ENCODE results near the gene AK9. TPM values are rescaled to one million over a fixed set of nuclear protein-coding genes. Genes with fewer than 3 reads are reported as not detected.
A peak's percentile ranks its signal among the peaks of the same experiment; 100 is the strongest.

AK9 gene
- total RNA-seq, 4 donors from 2014 or later = 8.4 to 15.0 (median 10.6) TPM

DNA sequence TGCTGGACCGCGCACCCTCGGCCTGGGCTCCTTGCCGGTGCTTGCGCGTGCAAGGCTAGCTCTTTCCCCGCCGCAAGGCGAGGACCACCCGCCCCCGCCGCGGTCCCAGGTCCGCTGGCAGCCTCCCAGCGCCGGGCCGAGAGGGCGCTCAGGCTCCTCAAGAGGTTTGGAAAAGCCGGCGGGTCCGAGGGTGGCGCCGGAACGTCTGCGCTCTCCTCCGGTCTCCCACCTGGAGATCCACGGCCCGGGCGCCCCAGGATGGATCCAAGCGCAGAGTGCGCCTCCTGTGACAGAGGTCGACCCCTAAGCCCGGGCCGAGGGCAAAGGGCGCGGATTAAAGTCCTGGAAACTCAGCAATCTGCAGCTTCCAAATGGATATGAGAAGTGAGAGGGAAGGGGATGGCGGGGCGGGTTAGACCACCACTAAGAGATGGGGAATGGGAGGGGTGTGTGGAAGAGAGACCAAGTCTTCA lies 234.9 kb downstream of the AK9 start:
- TF ChIP-seq POLR2AphosphoS5 (IDR thresholded peaks at IDR 0.05) = no peak
- TF ChIP-seq, protein P1, sequence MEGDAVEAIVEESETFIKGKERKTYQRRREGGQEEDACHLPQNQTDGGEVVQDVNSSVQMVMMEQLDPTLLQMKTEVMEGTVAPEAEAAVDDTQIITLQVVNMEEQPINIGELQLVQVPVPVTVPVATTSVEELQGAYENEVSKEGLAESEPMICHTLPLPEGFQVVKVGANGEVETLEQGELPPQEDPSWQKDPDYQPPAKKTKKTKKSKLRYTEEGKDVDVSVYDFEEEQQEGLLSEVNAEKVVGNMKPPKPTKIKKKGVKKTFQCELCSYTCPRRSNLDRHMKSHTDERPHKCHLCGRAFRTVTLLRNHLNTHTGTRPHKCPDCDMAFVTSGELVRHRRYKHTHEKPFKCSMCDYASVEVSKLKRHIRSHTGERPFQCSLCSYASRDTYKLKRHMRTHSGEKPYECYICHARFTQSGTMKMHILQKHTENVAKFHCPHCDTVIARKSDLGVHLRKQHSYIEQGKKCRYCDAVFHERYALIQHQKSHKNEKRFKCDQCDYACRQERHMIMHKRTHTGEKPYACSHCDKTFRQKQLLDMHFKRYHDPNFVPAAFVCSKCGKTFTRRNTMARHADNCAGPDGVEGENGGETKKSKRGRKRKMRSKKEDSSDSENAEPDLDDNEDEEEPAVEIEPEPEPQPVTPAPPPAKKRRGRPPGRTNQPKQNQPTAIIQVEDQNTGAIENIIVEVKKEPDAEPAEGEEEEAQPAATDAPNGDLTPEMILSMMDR (IDR thresholded peaks at IDR 0.05) = no peak
- no peak for TF ChIP-seq EP300 (IDR thresholded peaks at IDR 0.05)
- TF ChIP-seq POLR2A (IDR thresholded peaks at IDR 0.05; ENCODE audit: low read depth) = no peak
- DNase-seq (ENCODE audit: extremely low spot score) = no peak
- H3K9me3 ChIP-seq = no peaks in the 10 kb centered on the region
- 10% methylated on average over 19 of the region's 38 CpGs for WGBS
- no peaks in the 10 kb centered on the region for H3K27me3 ChIP-seq
- H3K27ac ChIP-seq (replicated peaks in 1 of 4) = peak overlapping the region; percentile 64 to 80 (median 76)
- H3K4me1 ChIP-seq = peaks cover 20 to 33% (median 31%) of the 10 kb centered on the region in 4 donors
- intact Hi-C loops (cut with DNase I) = no loop called here
- peak overlapping the region; percentile 65 to 90 (median 80) for H3K4me3 ChIP-seq
- H3K36me3 ChIP-seq = peaks cover 1 to 17% (median 14%) of the 10 kb centered on the region in 4 donors

DNA sequence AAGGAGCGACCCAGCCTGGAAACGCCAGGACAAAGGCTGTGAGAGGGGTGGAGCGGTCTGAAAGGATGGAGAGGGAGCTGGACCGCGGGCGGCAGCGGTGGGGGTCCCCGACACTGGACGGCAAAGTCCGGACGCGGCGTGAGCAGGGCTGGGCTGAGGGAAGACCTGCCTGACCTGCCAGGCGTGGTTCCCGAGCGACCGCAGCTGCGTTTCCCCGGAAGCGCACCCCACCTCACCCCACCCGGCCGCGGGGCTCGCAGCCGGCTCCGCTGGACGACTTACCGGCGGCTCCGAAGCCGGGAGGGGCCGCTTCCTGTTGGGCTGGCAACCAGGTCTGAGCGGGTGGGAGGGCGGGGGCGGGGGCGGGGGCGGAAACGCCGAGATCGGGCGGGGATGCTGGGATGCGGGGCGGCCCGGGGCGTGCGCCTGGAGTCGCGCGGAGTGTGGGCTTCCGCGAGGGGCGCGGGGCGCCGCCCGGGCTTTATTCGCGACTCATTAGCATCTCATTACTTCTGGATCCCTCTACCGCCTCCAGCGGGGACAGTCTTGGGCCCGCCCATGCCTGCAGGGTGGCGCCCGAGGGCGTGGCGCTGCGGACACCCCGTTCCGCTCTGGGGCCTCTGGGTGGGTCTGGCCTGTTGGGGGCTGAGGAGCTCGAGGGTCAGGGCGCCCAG lies 235.4 kb downstream of the AK9 start, which contains the start of gene MICAL1:
Gene MICAL1, minus strand, starts transcription at position 336 of the 674 bp plus-strand sequence. CDS start 1,576 bp downstream, outside the sequence.
- TF ChIP-seq POLR2A (IDR thresholded peaks at IDR 0.05; ENCODE audit: low read depth) (no peak), POLR2AphosphoS5 (IDR thresholded peaks at IDR 0.05) (peak; percentile 37 to 78), EP300 (IDR thresholded peaks at IDR 0.05) (no peak)
- TF ChIP-seq, protein P1 (IDR thresholded peaks at IDR 0.05) = peak in 1 of 3 experiments; percentile 45
- H3K9me3 ChIP-seq = no peaks in the 10 kb centered on the region
- H3K36me3 ChIP-seq = peaks cover 0 to 16% (median 13%) of the 10 kb centered on the region in 4 donors
- DNase-seq (ENCODE audit: extremely low spot score) = no peak
- H3K4me1 ChIP-seq = peaks cover 20 to 33% (median 31%) of the 10 kb centered on the region in 4 donors
- H3K27me3 ChIP-seq = no peaks in the 10 kb centered on the region
- under 1% methylated on average over 30 of the region's 70 CpGs for WGBS
- H3K27ac ChIP-seq (replicated peaks in 1 of 4) = peak within 1 kb of the TSS; percentile 64 to 80 (median 76)
- intact Hi-C loops (cut with DNase I) = no loop called here
- H3K4me3 ChIP-seq = peak within 1 kb of the TSS; percentile 65 to 90 (median 80)

DNA sequence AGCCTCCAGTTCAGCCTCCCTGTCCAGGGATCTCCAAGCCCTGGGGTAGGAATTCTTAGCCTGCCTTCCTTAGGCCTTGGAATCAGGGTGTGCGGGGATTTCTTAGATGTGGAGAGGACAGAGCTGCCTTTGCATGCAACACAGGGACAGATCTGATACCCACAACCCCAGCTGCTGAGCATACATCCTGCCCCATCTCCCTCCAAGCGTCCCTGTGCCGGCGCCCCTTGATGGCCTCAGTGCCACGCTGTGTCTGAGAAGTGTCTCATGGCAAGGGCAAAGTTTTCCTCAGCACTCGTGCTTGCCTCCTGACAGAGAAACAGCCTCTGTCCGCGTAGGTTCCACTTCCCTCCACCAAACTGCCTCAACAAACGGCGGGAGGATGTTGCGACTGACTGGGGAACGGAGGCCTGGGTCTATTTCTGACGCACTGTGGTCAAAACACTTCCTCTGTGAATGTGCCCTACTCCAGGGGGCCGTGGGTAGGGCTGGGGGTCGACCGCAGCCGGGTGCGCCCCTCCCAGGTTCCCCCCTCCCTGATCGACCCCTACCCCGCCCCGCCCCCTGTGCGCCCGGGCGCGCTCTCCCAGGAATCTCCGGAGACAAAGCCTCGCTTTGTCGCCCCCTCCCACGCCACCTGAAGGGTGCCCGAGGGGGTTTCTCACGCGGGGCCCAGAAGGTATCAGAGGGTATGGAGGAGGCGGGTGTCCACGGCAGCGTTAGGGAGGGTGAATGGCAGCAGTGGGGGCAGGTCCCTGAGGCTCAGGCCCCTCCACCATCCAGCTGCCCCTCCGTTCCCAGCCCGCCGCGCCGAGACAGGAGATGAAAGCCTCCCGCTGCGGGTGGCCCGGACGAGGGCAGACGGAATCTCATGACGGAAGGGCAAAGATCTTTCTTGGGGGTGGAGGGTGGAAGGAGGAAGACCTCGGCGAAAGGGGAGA lies 236.2 kb downstream of the AK9 start:
- H3K27ac ChIP-seq (replicated peaks in 1 of 4) = peak overlapping the region; percentile 64 to 80 (median 76)
- 17% methylated on average over 30 of the region's 48 CpGs for WGBS
- H3K36me3 ChIP-seq = peaks cover 0 to 16% (median 13%) of the 10 kb centered on the region in 4 donors
- TF ChIP-seq EP300 (IDR thresholded peaks at IDR 0.05) (no peak), POLR2AphosphoS5 (IDR thresholded peaks at IDR 0.05) (peak; percentile 31 to 32)
- peaks cover 20 to 33% (median 31%) of the 10 kb centered on the region in 4 donors for H3K4me1 ChIP-seq
- peak overlapping the region; percentile 65 to 90 (median 80) for H3K4me3 ChIP-seq
- no peaks in the 10 kb centered on the region for H3K9me3 ChIP-seq
- DNase-seq (ENCODE audit: extremely low spot score) = no peak
- intact Hi-C loops (cut with DNase I) = no loop called here
- no peaks in the 10 kb centered on the region for H3K27me3 ChIP-seq

DNA sequence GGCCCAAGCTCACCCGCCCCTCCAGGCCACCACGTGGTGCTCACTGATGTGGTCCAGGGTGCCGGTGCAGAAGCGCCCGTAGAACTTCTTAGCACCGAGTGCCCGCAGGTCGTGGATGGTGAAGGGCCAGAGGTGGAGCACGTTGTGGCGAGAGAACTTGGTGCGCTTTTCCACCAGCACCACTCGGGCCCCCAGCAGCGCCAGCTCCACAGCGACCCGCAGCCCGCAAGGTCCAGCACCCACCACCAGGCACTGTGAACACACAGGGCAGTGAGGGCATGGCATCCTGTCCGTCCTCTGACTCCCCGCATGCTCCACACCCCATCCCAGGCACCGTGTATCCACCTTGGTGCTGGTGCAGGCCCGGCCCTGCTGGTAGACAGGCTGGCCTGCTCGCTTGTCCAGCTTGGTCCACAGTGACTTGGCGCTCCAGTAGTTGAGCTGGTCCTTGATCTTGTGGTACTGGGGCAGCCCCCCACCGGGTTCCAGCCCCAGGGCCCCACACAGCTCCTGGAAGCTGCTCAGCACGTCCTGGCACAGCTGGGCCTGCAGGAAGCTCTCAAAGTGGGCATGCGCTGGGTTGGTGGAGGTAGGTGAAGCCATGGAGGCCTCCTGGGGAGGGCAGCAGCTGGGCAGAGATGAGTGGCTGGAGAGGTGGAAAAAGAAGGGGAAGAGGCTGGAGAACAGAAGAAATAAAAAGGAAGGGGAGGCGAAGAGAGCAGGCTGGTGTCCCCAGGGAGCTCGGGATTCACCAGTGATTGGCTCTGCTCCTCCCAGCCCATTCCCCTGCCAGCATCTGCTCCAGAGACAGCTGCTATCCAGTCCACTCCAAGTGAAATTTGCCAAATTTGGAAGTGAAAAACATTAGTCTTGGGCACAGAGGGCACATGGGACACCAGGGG lies 237.2 kb downstream of the AK9 start:
- H3K27ac ChIP-seq (replicated peaks in 1 of 4) = peak overlapping the region; percentile 64 to 80 (median 76)
- DNase-seq (ENCODE audit: extremely low spot score) = no peak
- WGBS = 85% methylated on average over 14 of the region's 27 CpGs
- H3K4me1 ChIP-seq = peaks cover 20 to 33% (median 31%) of the 10 kb centered on the region in 4 donors
- H3K4me3 ChIP-seq = peak overlapping the region; percentile 65 to 90 (median 80)
- TF ChIP-seq, protein P1 (IDR thresholded peaks at IDR 0.05) = no peak
- TF ChIP-seq POLR2AphosphoS5 (IDR thresholded peaks at IDR 0.05) (no peak), POLR2A (IDR thresholded peaks at IDR 0.05; ENCODE audit: low read depth) (no peak), EP300 (IDR thresholded peaks at IDR 0.05) (no peak)
- peaks cover 0 to 16% (median 13%) of the 10 kb centered on the region in 4 donors for H3K36me3 ChIP-seq
- no peaks in the 10 kb centered on the region for H3K9me3 ChIP-seq
- intact Hi-C loops (cut with DNase I) = no loop called here
- H3K27me3 ChIP-seq = no peaks in the 10 kb centered on the region
